B cell (primary cell): Measurements from ENCODE around the gene MAP3K13. TPM values are rescaled to one million over a fixed set of nuclear protein-coding genes. Genes with fewer than 3 reads are reported as not detected.

Source experiments
- ATAC-seq: fragments of 200-7000 bp; cut with Tn5 transposase; one replicate; pipeline ENCODE4 v1.10.0; 2021; ENCODE audit warnings: low read depth, mild to moderate bottlenecking, moderate number of reproducible peaks, moderate library complexity
- CTCF ChIA-PET: fragments of 350-600 bp; sonication (Branson Sonifier 250); formaldehyde crosslinking; loops from one replicate; lab custom pipeline; 2021; ENCODE audit warnings: antibody characterized with exemption, inconsistent platforms; lab: Charles Lee
- POLR2A ChIA-PET: fragments of 350-600 bp; sonication (Branson Sonifier 250); formaldehyde crosslinking; loops from one replicate; lab custom pipeline; 2021; ENCODE audit warnings: antibody characterized with exemption; lab: Charles Lee
- DNase-seq: peaks from one replicate; pipeline ENCODE4 v3.0.0; 2013
- H2AFZ ChIP-seq: 2 replicates; pipeline ENCODE4 v1.6.1; 2012; ENCODE audit warnings: mild to moderate bottlenecking, low read depth, low read length; ENCODE audit not compliant: insufficient read depth, poor library complexity, severe bottlenecking
- H3K27ac ChIP-seq, 2 donors: 1 replicate in 1 of 2; 2 replicates in 1 of 2; pipeline ENCODE4 v1.5.1; 2012 to 2013; ENCODE audit warnings: low read length in 2 of 2, mild to moderate bottlenecking in 2 of 2, moderate library complexity in 1 of 2
- H3K27me3 ChIP-seq, 4 experiments: fragments of 200-600 bp in 1 of 4; sonication (generic) in 1 of 4; replicated peaks in 1 of 4; 1 replicate in 2 of 4; 2 replicates in 2 of 4; pipeline versions ENCODE4 v1.6.1 to v1.7.0; 2013 to 2016; ENCODE audit warnings: low read length in 3 of 4, mild to moderate bottlenecking in 2 of 4, mixed read lengths in 1 of 4, moderate library complexity in 1 of 4; ENCODE audit not compliant: insufficient read depth in 4 of 4, control insufficient read depth in 3 of 4; ENCODE audit errors: control extremely low read depth in 1 of 4
- H3K36me3 ChIP-seq, 2 experiments: replicated peaks in 1 of 2; 1 replicate in 1 of 2; 2 replicates in 1 of 2; pipeline versions ENCODE4 v1.6.1 to v1.7.1; 2013; ENCODE audit warnings: low read length in 1 of 2; ENCODE audit not compliant: insufficient read depth in 2 of 2, control insufficient read depth in 1 of 2; ENCODE audit errors: control extremely low read depth in 1 of 2, extremely low read depth in 1 of 2
- H3K4me1 ChIP-seq, 2 donors: fragments of 200-600 bp in 1 of 2; sonication (generic) in 1 of 2; 1 replicate in 1 of 2; 2 replicates in 1 of 2; pipeline versions ENCODE4 v1.5.1 to v1.6.1; 2013 to 2017; ENCODE audit warnings: low read length in 2 of 2; ENCODE audit not compliant: control insufficient read depth in 2 of 2, insufficient read depth in 2 of 2
- H3K4me2 ChIP-seq: replicated peaks from 2 replicates; pipeline ENCODE3; 2012; ENCODE audit warnings: mild to moderate bottlenecking, low read depth, low read length; ENCODE audit not compliant: poor library complexity, severe bottlenecking
- H3K4me3 ChIP-seq, 5 experiments: fragments of 200-600 bp in 1 of 5; sonication (generic) in 1 of 5; 1 replicate in 3 of 5; 2 replicates in 2 of 5; pipeline versions ENCODE4 v1.5.1 to v1.7.0; 2011 to 2016; ENCODE audit warnings: low read length in 4 of 5, mild to moderate bottlenecking in 4 of 5, low read depth in 2 of 5, control low read depth in 1 of 5, moderate library complexity in 1 of 5; ENCODE audit not compliant: insufficient read depth in 1 of 5; ENCODE audit errors: control extremely low read depth in 1 of 5, extremely low read depth in 1 of 5
- H3K79me2 ChIP-seq: fragments of 200-600 bp; sonication (generic); one replicate; pipeline ENCODE4 v1.6.0; 2016; ENCODE audit warnings: low read length; ENCODE audit not compliant: control insufficient read depth, insufficient read depth
- H3K9ac ChIP-seq: fragments of 200-600 bp; sonication (generic); 2 replicates; pipeline ENCODE4 v1.6.1; 2017; ENCODE audit warnings: mild to moderate bottlenecking, low read length, moderate library complexity
- H3K9me3 ChIP-seq, 3 donors: one replicate each; pipeline versions ENCODE4 v1.6.1 to v1.7.1; 2013; ENCODE audit warnings: low read length in 2 of 3; ENCODE audit not compliant: control insufficient read depth in 2 of 3, insufficient read depth in 1 of 3; ENCODE audit errors: control extremely low read depth in 1 of 3
- H4K20me1 ChIP-seq: 2 replicates; pipeline ENCODE4 v1.6.0; 2012; ENCODE audit warnings: mild to moderate bottlenecking, low read length; ENCODE audit not compliant: insufficient read depth, control insufficient read depth, poor library complexity, severe bottlenecking
- H3K27ac Mint-ChIP-seq: one replicate; pipeline ENCODE4 v1.8.0; 2021; ENCODE audit warnings: mixed read lengths
- H3K27me3 Mint-ChIP-seq: one replicate; pipeline ENCODE4 v1.8.0; 2021; ENCODE audit warnings: mixed read lengths
- H3K4me1 Mint-ChIP-seq: one replicate; pipeline ENCODE4 v1.8.0; 2021; ENCODE audit warnings: mixed read lengths
- H3K4me3 Mint-ChIP-seq: one replicate; pipeline ENCODE4 v1.8.0; 2021; ENCODE audit warnings: mixed read lengths
- H3K9me3 Mint-ChIP-seq: one replicate; pipeline ENCODE4 v1.8.0; 2022; ENCODE audit warnings: mixed read lengths; ENCODE audit not compliant: insufficient read depth
- CTCF ChIP-seq: fragments of 200-600 bp; IDR thresholded peaks from one replicate; pipeline ENCODE4 v1.8.0; 2022; ENCODE audit warnings: antibody characterized with exemption, mild to moderate bottlenecking
- EZH2 ChIP-seq: IDR thresholded peaks from 2 replicates; pipeline ENCODE4 v1.6.1; 2012; ENCODE audit warnings: borderline replicate concordance, low read depth, mild to moderate bottlenecking, moderate library complexity, low read length; ENCODE audit not compliant: insufficient read depth, poor library complexity, severe bottlenecking
- WGBS: methylation state at CpG from one replicate; pipeline ENCODE4 v1.1.5; 2013; ENCODE audit warnings: missing lambda C conversion rate; ENCODE audit not compliant: insufficient coverage; 5-methylcytosine and 5-hydroxymethylcytosine counted together
- intact Hi-C: fragments of 100-400 bp; cut with micrococcal nuclease; formaldehyde crosslinking; loops from one replicate; pipeline ENCODE4 v1.10.0; 2022
- polyA minus RNA-seq: library from RNA; depleted of rRNA, polyadenylated mRNA; stranded (reverse); fragments of >200 nt; gene quantifications from 2 replicates; pipeline ENCODE4 v1.2.3, GENCODE V29; 2012
- polyA plus RNA-seq: library from polyadenylated mRNA; depleted of rRNA; stranded (reverse); fragments of >200 nt; gene quantifications from 2 replicates; pipeline ENCODE4 v1.2.3, GENCODE V29; 2012
- total RNA-seq, 2 donors: library from RNA; stranded (reverse); fragments of 120-200 nt in 1 of 2; gene quantifications; 1 replicate in 1 of 2; 2 replicates in 1 of 2; pipeline versions ENCODE4 v1.2.3 to v1.2.4, GENCODE V29; 2013 to 2022

MAP3K13 gene
- total RNA-seq (9.2 and 10.9 TPM in 2 replicates), polyA plus RNA-seq (5.7 and 7.8 TPM in 2 replicates), polyA minus RNA-seq (1.4 and 4.7 TPM in 2 replicates)
- total RNA-seq (2013), result 10.4 TPM

- CTCF ChIA-PET, result interaction anchor here (0.6 kb wide), 1 partner anchor 171 kb away, joined by 3 read pairs; no protein-coding TSS in a partner anchor
- H3K27me3 Mint-ChIP-seq, result peaks cover 47% of the 10 kb centered on the region
- H3K27ac Mint-ChIP-seq, result no peak within 1 kb of the TSS
- H3K4me2 ChIP-seq, result peak within 1 kb of the TSS; percentile 69
- POLR2A ChIA-PET, result no interaction called here
- H3K27ac ChIP-seq, result no peak within 1 kb of the TSS
- no peak for TF ChIP-seq CTCF
- no peak for TF ChIP-seq EZH2
- peaks cover 7 to 9% of the 10 kb centered on the region in 2 donors for H3K4me1 ChIP-seq
- H3K36me3 ChIP-seq, result no peaks in the 10 kb centered on the region
- no peaks in the 10 kb centered on the region for H3K9me3 ChIP-seq
- H3K4me1 Mint-ChIP-seq, result peaks cover 14% of the 10 kb centered on the region
- H4K20me1 ChIP-seq, result no peaks in the 10 kb centered on the region
- peak within 1 kb of the TSS; percentile 57 for H3K9ac ChIP-seq
- no peaks in the 10 kb centered on the region for H3K9me3 Mint-ChIP-seq
- no peaks in the 10 kb centered on the region for H3K79me2 ChIP-seq
- ATAC-seq (peak; percentile 90), DNase-seq (peak; percentile 74)
- H3K4me3 Mint-ChIP-seq, result peak within 1 kb of the TSS; percentile 87
- intact Hi-C loops, result no loop called here
- peaks cover 0 to 23% (median 18%) of the 10 kb centered on the region in 4 experiments for H3K27me3 ChIP-seq
- H3K4me3 ChIP-seq, result peak within 1 kb of the TSS; percentile 33 to 74 (median 56)
- under 1% methylated on average over 10 of the region's 17 CpGs for WGBS
- peak within 1 kb of the TSS; percentile 69 for H2AFZ ChIP-seq
These were observed at the start of gene MAP3K13 for GRCh38 chr3:185362850-185363661. Gene MAP3K13 (plus strand): TSS chr3:185363136. CDS start chr3:185428582, 65,446 bp downstream.
